ENCODE data around the gene GPR68.
"Not testable (repeated sequence)": the region's sequence is repeated elsewhere in the genome, so short reads cannot be mapped to it uniquely, and the experiment has no call there.

The GPR68 gene

DNA sequence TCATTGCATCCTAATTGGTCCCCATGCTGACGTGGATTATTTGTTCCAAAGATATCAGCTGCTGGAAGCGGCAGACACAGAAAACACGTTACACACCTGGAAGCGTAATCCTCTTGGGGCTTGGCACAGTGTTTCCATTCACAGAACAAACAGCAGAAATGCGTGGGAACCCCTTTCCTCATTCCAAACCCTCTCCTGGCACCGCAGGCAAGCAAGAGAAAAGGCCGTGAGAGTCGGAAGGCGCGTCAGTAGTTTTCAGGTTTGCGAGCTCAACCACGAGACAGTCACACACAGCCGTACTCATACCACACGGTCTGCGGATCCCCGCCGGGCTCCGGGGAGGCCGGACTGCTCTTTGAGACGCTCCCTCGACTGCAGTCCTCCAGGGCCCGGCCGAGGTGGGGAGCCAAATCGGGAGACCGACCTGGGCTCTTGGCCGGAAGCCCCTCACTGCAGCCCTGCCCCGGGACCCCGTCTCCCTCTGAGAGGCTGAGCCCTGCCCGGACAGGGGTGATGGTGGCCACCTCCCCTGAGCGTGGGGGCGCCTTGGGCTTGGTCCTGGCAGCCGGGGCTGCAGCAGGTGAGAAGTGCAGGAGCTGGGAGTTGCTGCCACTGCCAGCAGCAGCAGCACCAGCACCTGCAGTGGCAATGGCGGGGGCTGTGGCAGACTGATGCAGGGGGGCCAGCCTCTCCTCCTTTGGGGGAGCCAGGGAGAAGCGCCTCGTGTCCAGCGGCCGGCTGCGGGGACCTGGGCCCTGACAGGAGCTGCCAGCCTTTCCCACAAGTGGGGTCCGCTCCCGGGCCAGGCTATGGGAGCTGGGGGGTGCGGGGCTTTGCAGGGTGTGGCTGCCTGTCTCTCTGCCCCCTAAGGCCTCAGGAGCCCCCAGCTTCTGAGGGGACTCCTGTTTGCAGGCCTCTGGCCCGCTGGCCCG is 28.1 kb upstream of the GPR68 start:
- DNase-seq (ENCODE audit: low read depth) = no peak

DNA sequence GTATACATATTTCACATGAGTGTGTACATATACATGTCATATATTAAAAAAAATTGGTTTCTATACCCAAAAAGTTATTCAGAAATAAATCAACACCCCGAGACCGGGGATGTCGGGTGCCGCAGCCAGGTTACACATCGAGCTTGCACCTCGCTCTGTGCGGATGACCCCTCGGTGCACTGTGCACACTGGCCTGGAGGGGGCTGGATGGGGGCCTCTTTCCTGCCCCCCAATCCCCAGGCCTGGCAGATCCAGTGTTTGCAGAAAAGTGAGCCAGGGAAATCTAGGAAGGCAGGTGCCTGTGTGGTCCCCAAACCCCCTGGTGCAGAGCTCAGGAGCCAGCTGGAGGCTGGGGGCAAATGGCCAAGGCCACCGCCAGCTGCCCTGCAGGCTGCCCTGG is 27.1 kb upstream of the GPR68 start:
- no peak for DNase-seq (ENCODE audit: low read depth)

DNA sequence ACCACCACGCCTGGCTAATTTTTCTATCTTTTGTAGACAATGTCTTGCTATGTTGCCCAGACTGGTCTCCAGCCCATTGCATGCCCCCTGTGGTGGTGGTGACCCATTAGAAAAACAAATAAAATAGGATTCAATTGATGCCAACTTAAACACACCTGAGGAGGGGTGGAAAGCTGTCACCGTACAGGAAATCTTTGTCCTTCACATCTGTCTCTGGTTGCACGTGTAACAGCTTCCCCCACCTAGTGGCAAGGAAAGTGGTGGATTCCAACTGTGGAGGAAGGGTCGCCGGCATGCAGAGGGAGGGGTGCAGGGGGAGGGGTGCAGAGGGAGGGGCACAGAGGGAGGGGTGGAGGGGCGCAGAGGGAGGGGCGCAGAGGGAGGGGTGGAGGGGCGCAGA is 26.1 kb upstream of the GPR68 start:
- no peak for DNase-seq (ENCODE audit: low read depth)

- DNase-seq (ENCODE audit: low read depth) = no peak
Measured at GRCh38 chr14:91270188-91270587, 25.7 kb upstream of the GPR68 start.

DNA sequence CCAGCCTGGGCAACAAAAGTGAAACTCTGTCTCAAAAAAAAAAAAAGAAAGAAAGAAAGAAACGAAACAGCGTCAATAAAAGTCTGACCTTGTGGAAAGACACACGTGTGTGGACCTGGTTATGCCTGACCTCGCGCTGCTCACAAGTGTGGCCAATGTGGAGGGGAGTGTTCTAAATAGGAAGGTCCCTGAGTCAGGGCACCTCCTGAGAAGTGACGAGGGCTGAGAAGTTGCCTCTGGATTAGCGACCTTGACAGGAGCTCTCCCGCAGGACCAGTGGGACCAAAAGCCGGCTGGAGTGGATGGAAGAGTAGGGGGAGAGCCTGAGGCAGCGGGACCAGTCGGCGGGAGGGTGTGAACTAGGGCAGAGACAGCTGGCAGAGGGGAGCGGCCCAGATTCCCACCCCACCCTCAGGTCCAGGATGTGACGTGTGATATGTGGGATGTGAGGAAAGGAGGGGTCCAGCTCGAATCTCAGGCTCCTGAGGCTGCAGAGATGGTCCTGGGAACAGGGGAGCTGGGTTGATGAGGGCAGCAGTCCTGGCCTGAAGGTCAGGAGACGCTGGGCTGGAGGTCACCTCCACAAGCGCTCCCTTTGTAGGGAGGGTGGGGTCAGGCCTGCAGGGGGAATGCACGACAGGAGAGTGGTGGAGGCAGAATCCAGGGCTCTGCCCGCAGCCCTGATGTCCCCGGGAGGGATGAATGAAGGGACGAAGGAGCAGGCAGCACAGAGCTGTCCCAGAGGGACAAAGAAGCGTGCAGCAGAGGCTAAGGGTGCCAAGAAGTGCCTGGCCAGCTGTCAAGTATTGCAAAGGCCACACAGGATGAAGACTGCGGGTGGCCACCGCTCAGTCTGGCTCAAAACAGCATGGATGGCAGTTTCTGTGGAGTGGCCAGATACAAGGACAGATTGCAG is 24.8 kb upstream of the GPR68 start:
- no peak for DNase-seq (ENCODE audit: low read depth)

DNA sequence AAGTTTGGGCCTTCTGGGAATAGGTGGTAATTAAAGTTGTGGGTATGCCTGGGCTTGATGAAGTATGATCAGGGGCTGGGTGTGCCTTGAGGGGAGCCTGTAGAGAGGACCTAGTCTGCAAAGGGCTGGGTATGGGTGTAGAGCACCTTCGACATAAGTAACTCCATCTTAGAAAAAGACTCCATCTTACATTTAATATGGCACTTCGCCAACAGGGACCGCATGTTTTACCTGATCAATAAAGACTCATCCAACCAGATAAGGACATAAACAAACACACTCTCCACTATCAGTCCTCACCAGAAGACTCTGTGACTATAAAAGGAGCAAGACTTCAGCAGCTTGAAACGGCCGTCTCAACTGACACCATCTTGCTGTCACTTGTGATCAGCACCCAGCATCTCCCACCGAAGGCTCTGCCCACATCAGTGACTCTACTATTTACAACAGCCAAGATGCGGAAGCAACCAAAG is 23.5 kb upstream of the GPR68 start:
- no peak for DNase-seq (ENCODE audit: low read depth)

DNA sequence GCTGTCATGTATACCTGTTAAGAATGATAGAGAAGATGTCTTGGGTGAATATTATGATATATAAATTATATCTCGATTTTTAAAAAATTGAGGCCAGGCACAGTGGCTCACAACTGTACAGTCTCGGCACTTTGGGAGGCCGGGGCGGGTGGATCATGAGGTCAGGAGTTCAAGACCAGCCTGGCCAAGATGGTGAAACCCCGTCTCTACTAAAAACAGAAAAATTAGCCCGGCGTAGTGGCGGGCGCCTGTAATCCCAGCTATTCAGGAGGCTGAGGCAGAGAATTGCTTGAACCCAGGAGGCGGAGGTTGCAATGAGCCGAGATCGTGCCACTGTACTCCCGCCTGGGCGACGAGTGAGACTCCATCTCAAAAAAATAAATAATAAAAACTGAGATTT is 21.8 kb upstream of the GPR68 start:
- DNase-seq (ENCODE audit: low read depth) = not testable (repeated sequence)

DNA sequence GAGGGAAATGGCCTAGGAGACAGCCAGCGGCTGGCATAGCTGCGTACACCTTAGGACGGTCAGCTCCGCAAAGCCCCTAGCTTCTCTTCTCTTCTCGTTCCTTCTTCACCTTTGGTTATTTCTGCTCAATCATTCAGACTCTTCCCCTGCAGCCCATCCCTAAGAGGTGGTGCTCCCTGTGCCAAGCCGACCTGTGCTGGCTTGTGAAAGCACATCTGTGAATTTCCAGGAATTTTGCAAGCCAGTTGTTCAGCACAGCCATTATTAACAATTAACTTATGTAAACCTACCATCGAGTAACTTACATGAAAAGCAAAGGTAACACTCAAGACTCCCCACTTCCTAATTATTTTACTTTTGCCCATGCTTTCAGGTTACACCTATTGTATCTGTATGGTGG is 20.9 kb upstream of the GPR68 start:
- DNase-seq (ENCODE audit: low read depth) = no peak

DNA sequence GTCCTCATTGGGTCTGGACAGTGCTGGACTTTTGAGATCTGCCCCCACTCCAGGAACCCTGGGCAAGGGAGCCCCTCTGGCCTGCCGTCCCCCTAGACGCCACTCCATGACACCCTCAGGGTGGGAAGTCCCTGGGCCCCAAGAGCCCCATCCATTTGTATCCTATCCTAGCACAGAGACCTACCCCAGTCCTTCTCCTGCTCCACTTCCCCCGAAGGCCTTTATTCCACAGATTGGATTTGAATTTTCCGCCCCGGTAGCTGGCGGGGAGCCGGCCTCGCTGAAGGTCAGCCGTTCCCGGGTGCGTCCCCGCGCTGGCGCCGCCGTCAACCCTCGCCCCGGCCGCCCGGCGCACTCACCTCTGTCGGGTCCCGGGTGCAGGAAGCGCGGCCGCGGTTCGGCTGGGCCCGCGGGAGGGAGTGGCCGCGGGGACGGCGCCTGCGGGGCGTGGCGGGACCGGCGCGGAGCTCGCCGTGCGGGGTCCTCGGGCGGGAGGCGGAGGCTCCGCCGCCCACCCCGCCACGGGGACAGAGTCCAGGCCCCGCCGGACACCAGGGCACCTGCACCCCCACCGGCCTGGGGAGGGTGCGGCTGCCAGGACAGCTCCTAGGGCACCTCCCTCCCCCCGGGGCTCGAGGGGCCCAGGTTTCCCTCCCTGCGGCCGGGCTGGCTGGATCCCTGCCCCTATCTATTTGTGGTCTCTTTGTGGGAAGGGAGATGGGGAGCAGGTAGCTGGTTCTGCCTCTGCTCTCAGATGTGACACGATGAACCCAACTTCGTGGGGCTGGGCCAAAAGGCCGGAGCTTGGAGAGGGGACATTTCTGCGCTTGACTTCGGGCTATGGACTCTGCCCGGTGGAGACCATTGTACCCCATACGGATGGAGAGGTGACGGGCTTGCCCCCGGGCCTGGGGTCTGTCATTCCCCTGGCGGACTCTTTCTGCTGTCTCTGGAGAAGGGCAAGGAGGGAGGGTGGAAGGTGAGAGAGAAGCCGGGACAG is 19.9 kb upstream of the GPR68 start:
- no peak for DNase-seq (ENCODE audit: low read depth)

GRCh38 chr14:91263329-91263728 is 18.8 kb upstream of the GPR68 start:
- no peak for DNase-seq (ENCODE audit: low read depth)

DNA sequence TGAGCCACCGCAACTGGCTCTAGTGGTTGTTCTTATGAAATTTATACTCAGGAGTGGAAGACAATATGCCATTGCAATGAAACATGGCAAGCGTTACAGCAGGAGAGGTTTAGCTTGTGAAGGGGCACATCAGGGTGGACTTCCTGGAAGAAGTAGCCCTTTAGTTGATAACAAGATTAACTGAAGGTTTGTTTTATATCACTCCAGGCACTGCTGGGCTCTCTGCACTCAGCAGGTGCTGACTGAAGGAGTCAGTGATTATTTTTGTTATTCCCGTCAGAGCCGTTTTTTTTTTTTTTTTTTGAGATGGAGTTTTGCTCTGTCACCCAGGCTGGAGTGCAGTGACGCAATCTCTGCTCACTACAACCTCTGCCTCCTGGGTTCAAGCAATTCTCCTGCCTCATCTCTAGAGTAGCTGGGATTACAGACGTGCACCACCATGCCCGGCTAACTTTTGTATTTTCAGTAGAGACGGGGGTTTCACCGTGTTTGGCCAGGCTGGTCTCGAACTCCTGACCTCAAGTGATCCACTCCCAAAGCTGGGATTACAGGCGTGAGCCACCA is 17.6 kb upstream of the GPR68 start:
- DNase-seq (ENCODE audit: low read depth) = no peak

- no peak for DNase-seq (ENCODE audit: low read depth)
Measured at GRCh38 chr14:91261115-91261514, 16.6 kb upstream of the GPR68 start.

- no peak for DNase-seq (ENCODE audit: low read depth)
Measured at GRCh38 chr14:91258876-91259275, 14.4 kb upstream of the GPR68 start.

DNA sequence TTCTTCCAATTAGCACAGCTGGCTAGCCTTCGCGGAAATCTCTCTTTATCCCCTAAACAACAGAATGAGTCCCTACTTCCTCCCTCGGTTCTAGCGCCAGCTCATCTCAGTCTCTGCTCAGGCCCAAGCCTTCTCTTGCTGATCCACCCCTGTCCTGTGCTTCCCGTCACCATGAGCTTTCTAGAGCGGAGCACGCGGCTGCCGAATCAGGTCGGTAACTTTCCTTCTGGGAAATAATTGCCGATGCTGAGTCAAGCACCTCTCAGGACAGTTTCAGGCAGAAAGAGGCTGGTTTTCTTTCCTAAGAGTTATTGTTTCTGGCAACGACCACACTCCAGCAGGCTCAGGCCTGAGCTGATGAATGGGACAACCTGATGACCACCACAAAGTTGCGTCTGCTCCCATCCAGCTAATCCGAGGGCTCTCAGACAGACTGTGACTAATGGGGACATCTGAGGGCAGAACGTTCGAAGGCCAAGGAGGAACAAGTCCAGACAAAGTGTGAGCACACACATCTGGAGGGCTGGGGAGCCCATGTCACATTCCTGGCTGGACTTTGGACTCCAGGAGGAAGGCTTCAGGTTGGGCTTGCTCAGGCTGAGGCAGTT is 13.6 kb upstream of the GPR68 start:
- no peak for DNase-seq (ENCODE audit: low read depth)

GRCh38 chr14:91257328-91258010 is 13.0 kb upstream of the GPR68 start:
- DNase-seq (ENCODE audit: low read depth) = no peak

- DNase-seq (ENCODE audit: low read depth) = no peak
Measured at GRCh38 chr14:91256661-91257060, 12.2 kb upstream of the GPR68 start.

GRCh38 chr14:91255026-91255695 is 10.7 kb upstream of the GPR68 start:
- DNase-seq (ENCODE audit: low read depth) = no peak

GRCh38 chr14:91254461-91254860 is 10.0 kb upstream of the GPR68 start:
- DNase-seq (ENCODE audit: low read depth) = no peak

DNA sequence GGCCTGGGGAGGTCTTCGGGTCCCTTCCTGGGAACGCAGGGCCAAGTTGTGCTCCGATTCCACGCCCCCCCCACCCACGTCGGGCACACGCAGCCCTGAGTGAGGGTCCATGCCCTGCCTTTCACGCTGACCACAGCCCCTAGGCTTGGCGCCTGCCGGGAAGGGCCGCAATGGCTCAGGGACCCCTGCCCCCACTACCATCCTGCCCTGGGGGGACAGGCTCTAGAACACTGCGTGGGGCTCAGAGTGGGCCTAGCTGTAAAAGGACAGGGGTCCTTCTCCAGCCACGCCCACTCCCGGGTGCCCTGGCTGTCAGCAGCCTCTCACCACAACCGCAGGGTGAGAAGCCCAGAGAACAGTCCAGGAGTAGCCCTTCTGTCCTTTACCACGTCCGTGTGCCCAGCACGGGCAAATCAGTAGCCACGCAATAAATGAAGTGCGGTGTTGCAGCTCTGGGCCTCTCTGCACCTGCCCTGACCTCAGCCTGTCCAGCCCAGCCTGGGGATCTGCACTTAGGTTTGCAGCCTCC is 9.4 kb upstream of the GPR68 start:
- no peak for DNase-seq (ENCODE audit: low read depth)
